Islet of Langerhans (tissue), 1 donor: ENCODE data around the gene NEFH.
"Not testable (repeated sequence)": the region's sequence is repeated elsewhere in the genome, so short reads cannot be mapped to it uniquely, and the experiment has no call there.

Experiments used
- FAIRE-seq: peaks from one replicate; lab custom pipeline; 2011; peaks lifted over from hg19 to GRCh38; lab: Jason Lieb, UNC

NEFH gene

GRCh38 chr22:29463629-29464028 is 16.4 kb upstream of the NEFH start:
- no peak for FAIRE-seq

GRCh38 chr22:29464581-29464980 is 15.4 kb upstream of the NEFH start:
- no peak for FAIRE-seq

GRCh38 chr22:29469755-29470154 is 10.3 kb upstream of the NEFH start:
- no peak for FAIRE-seq

- FAIRE-seq, result no peak
Observed at GRCh38 chr22:29470159-29470855, 9.7 kb upstream of the NEFH start.

GRCh38 chr22:29473001-29473400 is 7.0 kb upstream of the NEFH start:
- no peak for FAIRE-seq

GRCh38 chr22:29475550-29475949 is 4.5 kb upstream of the NEFH start:
- no peak for FAIRE-seq

GRCh38 chr22:29476116-29476515 is 3.9 kb upstream of the NEFH start:
- no peak for FAIRE-seq

- no peak for FAIRE-seq
Observed at GRCh38 chr22:29477723-29478318, 2.2 kb upstream of the NEFH start.

- no peak for FAIRE-seq
Observed at GRCh38 chr22:29478326-29479276, 1.4 kb upstream of the NEFH start.

GRCh38 chr22:29480262-29480511 is 169 bp downstream of the NEFH start:
- FAIRE-seq, result no peak

- FAIRE-seq, result no peak
Observed at GRCh38 chr22:29480512-29481264, 670 bp downstream of the NEFH start.

- no peak for FAIRE-seq
Observed at GRCh38 chr22:29481265-29482000, 1.4 kb downstream of the NEFH start.

GRCh38 chr22:29482253-29482652 is 2.2 kb downstream of the NEFH start:
- no peak for FAIRE-seq

GRCh38 chr22:29482726-29483125 is 2.7 kb downstream of the NEFH start:
- FAIRE-seq, result no peak

GRCh38 chr22:29483254-29483653 is 3.2 kb downstream of the NEFH start:
- no peak for FAIRE-seq

- FAIRE-seq, result no peak
Observed at GRCh38 chr22:29484642-29485041, 4.6 kb downstream of the NEFH start.

- FAIRE-seq, result no peak
Observed at GRCh38 chr22:29485448-29485847, 5.4 kb downstream of the NEFH start.

GRCh38 chr22:29487426-29487986 is 7.5 kb downstream of the NEFH start:
- FAIRE-seq, result no peak

- not testable (repeated sequence) for FAIRE-seq
Observed at GRCh38 chr22:29489127-29489780, 9.2 kb downstream of the NEFH start.

GRCh38 chr22:29491012-29491411 is 11.0 kb downstream of the NEFH start:
- no peak for FAIRE-seq

- no peak for FAIRE-seq
Observed at GRCh38 chr22:29493636-29494035, 13.6 kb downstream of the NEFH start.
